LNCAP (cell line): ENCODE results near the gene LAD1.

Source experiments
- TF ChIP-seq, protein P1 (sequence below): fragments of 450-650 bp; IDR thresholded peaks from 2 replicates; pipeline ENCODE4 v1.5.1; 2017; ENCODE audit warnings: mild to moderate bottlenecking

The LAD1 gene

DNA sequence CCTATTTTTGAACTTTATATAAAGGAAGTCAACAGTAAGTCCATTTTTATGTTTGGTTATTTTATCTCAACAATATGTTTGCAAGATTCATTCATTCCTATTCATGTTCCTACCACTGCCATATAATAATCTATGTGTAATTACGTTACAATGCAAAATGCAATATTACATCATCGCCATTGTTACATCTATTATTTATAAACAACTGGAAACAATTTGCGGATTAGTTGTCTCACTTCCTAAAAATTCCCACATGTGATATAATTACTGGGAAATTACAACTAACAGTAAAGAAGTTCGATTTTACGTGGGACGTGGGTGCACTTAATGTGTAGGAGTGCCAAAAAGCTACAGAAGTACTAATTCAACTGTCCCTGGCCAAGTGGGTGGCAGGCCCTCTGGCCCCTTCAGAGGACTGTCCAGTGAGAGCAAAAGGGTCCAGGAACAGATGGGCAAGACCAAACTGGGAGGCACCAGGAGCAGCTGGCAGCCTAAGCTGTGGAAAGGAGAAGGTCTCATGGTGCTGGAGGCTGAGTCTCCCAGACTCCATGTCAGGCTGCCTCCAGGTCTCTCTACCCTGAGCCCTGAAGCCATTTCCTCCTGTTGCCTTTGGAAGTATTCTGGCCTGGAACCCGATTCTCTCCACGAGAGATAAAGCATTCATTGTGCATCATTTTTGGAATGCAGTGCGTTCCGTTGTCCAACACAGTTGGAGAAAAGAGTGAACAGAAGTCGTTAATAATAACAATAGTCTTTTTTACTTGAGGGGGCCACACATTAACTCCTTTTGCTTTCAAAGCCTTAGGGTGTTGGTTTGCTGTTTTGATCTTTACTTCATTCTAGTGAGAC lies 64.6 kb downstream of the LAD1 start:
- TF ChIP-seq, protein P1, sequence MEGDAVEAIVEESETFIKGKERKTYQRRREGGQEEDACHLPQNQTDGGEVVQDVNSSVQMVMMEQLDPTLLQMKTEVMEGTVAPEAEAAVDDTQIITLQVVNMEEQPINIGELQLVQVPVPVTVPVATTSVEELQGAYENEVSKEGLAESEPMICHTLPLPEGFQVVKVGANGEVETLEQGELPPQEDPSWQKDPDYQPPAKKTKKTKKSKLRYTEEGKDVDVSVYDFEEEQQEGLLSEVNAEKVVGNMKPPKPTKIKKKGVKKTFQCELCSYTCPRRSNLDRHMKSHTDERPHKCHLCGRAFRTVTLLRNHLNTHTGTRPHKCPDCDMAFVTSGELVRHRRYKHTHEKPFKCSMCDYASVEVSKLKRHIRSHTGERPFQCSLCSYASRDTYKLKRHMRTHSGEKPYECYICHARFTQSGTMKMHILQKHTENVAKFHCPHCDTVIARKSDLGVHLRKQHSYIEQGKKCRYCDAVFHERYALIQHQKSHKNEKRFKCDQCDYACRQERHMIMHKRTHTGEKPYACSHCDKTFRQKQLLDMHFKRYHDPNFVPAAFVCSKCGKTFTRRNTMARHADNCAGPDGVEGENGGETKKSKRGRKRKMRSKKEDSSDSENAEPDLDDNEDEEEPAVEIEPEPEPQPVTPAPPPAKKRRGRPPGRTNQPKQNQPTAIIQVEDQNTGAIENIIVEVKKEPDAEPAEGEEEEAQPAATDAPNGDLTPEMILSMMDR = no peak

GRCh38 chr1:201332616-201333335 lies 66.3 kb downstream of the LAD1 start:
- TF ChIP-seq, protein P1 = no peak

DNA sequence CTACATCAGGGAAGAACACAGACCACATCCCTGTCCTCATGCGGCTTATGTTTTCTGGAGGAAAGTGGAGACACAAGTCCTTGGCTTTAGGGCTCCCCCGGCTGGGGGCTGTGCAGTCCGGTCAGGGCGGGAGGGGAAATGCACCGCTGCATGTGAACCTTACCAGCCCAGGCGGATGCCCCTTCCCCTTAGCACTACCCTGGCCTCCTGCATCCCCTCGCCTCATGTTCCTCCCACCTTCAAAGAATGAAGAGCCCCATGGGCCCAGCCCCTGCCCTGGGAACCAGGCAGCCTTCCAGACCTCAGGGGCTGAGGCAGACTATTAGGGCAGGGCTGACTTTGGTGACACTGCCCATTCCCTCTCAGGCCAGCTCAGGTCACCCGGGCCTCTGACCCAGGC lies 67.1 kb downstream of the LAD1 start:
- TF ChIP-seq, protein P1 = no peak

DNA sequence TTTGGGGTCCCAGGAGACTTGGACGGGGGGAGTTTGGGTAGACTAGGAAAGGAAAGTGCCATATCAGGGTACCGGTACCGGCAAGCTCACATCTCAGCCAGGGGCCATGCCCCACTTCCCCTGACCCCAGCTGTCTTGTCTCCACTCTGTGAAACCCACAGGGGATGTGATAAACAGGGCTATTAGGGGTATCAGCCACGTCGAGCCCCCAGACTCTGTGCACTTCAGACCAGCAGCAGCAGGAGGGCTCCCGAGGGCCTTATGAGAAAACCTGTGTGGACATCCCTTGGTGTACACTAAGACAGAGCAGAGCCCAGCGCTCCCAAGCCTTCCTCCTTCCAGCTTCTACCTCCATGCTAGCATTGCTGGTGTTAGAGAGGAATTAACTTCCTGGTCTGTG lies 68.0 kb downstream of the LAD1 start:
- TF ChIP-seq, protein P1 = no peak
